Measurements from ENCODE around the gene RFPL1.
"Not testable (repeated sequence)": the region's sequence is repeated elsewhere in the genome, so short reads cannot be mapped to it uniquely, and the experiment has no call there.

The RFPL1 gene

DNA sequence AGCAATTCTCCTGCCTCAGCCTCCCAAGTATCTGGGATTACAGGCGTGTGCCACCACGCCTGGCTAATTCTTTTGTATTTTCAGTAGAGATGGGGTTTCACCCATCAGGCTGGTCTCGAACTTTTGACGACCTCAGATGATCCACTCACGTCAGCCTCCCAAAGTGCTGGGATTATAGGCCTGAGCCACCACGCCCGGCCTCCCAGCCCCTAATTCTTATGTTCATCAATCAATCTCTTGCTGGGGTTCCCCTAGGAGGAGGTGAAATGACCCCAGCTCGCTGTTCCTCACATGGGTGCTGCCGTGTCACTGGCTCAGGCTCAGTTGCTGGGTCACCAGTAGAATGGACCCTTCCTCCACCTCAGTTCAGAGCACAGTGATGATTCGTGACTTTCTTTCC lies at the start of gene RFPL1:
TSS of gene RFPL1 (plus strand) at position 301 of the 400 bp plus-strand sequence.
- DNase-seq; in situ Hi-C loops (cut with MboI; ENCODE audit: low pct_unique_long_range_greater_than_20kb, low sequenced_read_pairs): not testable (repeated sequence)

DNA sequence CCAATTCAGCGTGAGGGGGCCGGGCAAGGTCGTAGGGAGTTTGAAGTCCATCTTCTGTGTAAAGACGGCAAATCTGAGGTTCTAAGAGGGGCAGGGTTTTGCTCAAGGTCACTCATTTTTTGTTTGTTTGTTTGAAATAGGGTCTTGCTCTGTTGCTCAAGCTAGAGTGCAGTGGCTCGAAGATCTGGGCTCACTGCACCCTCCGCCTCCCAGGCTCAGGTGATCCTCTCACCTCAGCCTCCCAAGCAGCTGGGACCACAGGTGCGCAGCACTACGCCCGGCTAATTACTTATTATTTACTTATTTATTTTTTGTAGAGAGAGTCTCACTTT lies 49.7 kb upstream of the RFPL1 start:
- no peak for DNase-seq
- in situ Hi-C loops (cut with MboI; ENCODE audit: low pct_unique_long_range_greater_than_20kb, low sequenced_read_pairs) = no loop called here

- in situ Hi-C loops (cut with MboI; ENCODE audit: low pct_unique_long_range_greater_than_20kb, low sequenced_read_pairs) = no loop called here
- DNase-seq = no peak
Observed at GRCh38 chr22:29390270-29390669, 48.1 kb upstream of the RFPL1 start.

DNA sequence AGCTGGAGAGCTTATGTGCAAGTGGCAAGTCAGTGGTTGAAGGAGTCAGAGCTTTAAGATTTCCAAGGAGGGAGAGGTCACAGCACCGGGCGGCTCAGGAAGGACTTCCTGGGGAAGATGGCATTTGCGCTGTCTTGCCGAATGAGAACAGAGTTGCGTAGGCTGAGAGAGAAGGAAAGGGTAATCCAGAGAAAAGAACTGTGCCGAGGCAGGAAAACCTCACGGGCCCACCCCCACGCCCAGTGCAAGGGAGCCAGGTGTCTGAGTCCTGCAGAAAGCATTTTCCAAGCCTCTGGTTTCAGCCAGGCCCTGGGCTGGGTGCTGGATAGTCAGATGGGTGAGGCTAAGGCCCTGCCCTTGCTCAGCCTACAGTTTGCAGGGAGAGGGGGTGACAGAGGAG lies 46.8 kb upstream of the RFPL1 start:
- no peak for DNase-seq
- in situ Hi-C loops (cut with MboI; ENCODE audit: low pct_unique_long_range_greater_than_20kb, low sequenced_read_pairs) = no loop called here

DNA sequence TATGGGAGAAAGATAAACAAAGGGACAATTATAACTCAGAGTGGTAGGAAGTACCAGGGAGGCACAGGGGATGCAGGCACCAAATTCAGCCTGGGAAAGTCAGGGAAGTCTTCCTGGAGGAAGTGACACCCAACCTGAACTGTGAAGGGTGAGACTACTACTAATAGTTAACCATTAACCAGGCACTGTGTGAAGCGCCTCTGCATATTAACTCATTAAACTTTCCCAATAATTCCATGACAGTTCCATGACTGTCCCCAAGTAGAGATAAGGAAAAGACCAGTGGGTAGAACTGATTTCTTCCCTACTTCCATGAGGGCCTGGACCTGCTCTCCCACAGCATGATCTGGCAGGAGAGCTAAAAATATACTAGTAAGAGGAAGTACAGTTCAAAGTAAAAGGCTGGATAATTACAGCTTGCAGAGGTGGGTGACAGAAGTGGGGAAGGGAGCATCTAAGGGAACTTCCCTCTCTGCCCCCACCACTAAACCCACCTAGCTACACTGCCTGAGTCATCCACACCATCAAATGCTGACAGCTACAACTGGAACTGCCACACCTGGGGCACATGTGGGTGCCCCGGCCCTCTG lies 45.3 kb upstream of the RFPL1 start:
- in situ Hi-C loops (cut with MboI; ENCODE audit: low pct_unique_long_range_greater_than_20kb, low sequenced_read_pairs) = no loop called here

DNA sequence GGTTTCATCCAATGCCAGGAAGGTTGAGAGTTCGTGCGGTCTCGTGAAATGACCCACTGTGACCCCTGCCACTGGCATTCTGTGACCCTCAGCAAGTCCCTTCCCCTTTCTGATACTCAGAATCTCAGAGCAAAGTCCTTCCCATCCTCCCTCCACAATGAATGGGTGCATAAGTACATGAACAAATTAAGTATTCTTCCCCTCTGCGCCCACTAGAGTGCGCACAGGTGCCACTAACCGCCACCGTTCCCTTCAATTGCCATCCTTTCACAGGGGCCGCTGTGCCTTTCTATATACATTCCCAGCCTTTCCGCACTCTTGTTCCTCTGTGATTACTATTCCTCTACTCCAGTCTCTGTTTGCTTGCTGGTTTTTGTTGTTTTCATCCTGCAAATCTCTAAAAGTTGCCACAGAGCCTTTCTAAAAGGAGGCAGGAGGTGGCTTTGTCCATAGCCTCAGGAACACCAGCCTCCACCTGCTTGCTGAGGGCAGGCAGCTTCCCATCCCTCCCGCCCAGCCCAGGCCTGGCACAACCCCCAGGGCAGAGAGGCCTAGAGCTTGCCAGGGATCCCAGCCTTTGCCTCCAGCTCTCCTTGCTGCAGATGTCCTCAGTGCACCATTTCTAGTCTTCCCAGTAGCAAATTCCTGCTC lies 43.3 kb upstream of the RFPL1 start:
- in situ Hi-C loops (cut with MboI; ENCODE audit: low pct_unique_long_range_greater_than_20kb, low sequenced_read_pairs) = no loop called here
- peak; percentile 88 for DNase-seq

More for the DNA sequence above, 45.3 kb upstream of the RFPL1 start:
- DNase-seq = peak; percentile 84

DNA sequence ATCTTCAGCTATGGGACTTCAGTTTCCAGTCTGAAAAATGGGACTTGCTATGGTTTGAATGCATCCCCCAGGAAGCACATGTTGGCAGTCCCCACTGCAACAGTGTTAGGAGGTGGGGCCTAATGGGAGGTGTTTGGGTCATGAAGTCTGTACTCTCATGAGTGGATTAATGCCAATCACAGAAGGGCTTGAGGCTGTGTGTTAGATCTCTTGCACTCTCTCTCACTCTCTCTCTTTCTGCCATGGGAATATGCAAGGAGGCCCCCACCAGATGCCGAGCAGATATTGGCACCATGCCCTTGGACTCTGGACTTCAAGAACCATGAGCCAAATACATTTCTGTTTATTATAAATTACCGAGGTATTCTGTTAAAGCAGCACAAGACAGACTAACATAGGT lies 42.3 kb upstream of the RFPL1 start:
- DNase-seq = no peak
- in situ Hi-C loops (cut with MboI; ENCODE audit: low pct_unique_long_range_greater_than_20kb, low sequenced_read_pairs) = no loop called here

GRCh38 chr22:29397791-29398190 lies 40.6 kb upstream of the RFPL1 start:
- DNase-seq = no peak
- in situ Hi-C loops (cut with MboI; ENCODE audit: low pct_unique_long_range_greater_than_20kb, low sequenced_read_pairs) = no loop called here

DNA sequence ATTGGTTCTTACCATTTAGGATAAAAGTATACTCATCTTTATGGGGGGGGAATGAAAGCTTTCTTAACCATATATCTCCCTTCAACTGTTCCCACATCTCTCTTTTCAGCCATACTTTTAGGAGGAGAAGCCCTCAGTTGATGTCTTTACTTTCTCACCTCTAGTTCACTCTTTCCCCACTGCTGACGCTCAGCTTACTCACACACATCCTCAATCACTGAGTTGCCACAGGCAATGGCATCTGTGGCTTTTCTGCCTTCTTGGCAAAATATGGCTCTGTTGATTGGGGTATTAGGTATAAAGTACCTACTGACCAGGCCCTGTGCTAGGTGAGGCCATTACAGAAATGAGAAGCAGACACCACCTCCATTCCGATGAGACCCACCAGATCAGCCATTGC lies 37.8 kb upstream of the RFPL1 start:
- in situ Hi-C loops (cut with MboI; ENCODE audit: low pct_unique_long_range_greater_than_20kb, low sequenced_read_pairs) = no loop called here
- no peak for DNase-seq

- DNase-seq; in situ Hi-C loops (cut with MboI; ENCODE audit: low pct_unique_long_range_greater_than_20kb, low sequenced_read_pairs): not testable (repeated sequence)
Observed at GRCh38 chr22:29401538-29401937, 36.8 kb upstream of the RFPL1 start.

DNA sequence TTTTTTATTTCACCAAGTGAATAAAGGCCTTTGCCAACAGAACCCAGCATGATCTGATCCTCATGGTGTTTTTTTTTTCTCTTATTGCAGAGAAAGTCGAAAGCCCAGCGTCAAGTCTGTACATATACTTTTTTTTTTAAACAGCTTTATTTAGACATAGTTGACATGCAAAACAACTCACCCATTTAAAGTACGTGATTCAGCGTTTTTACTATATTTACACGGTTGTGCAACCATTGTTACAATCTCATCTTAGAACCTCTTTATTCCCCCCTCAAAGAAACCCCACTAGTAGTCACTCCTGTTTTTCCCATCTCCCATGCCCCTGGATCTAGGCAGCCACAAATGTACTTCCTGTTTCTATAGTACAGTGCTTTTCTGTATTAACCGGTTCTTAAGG lies 29.4 kb upstream of the RFPL1 start:
- in situ Hi-C loops (cut with MboI; ENCODE audit: low pct_unique_long_range_greater_than_20kb, low sequenced_read_pairs) = no loop called here

GRCh38 chr22:29411569-29412211 lies 26.7 kb upstream of the RFPL1 start:
- in situ Hi-C loops (cut with MboI; ENCODE audit: low pct_unique_long_range_greater_than_20kb, low sequenced_read_pairs) = not testable (repeated sequence)
- peak; percentile 21 for DNase-seq

More for the DNA sequence above, 29.4 kb upstream of the RFPL1 start:
- DNase-seq = no peak

- DNase-seq = peak; percentile 65
- in situ Hi-C loops (cut with MboI; ENCODE audit: low pct_unique_long_range_greater_than_20kb, low sequenced_read_pairs) = not testable (repeated sequence)
Observed at GRCh38 chr22:29412772-29413171, 25.6 kb upstream of the RFPL1 start.

- in situ Hi-C loops (cut with MboI; ENCODE audit: low pct_unique_long_range_greater_than_20kb, low sequenced_read_pairs) = not testable (repeated sequence)
- peak; percentile 38 for DNase-seq
Observed at GRCh38 chr22:29414951-29415591, 23.3 kb upstream of the RFPL1 start.

DNA sequence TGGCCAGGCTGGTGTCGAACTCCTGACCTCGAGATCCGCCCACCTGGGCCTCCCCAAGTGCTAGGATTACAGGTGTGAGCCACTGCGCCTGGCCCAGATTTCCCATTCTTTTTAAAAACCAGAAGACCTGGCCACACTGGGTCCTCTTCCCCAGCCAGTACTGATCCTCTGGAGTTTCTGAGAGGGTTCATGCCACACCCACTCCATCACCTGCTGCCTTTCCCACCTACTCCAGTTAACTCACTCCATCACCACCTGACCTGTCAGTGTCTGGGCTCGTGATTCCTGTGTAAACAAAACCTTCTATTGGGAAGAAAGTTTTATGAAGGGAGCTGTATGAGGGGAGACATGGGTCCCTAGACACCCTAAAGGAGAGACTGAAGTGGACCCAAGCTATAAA lies 19.7 kb upstream of the RFPL1 start:
- DNase-seq; in situ Hi-C loops (cut with MboI; ENCODE audit: low pct_unique_long_range_greater_than_20kb, low sequenced_read_pairs): not testable (repeated sequence)

DNA sequence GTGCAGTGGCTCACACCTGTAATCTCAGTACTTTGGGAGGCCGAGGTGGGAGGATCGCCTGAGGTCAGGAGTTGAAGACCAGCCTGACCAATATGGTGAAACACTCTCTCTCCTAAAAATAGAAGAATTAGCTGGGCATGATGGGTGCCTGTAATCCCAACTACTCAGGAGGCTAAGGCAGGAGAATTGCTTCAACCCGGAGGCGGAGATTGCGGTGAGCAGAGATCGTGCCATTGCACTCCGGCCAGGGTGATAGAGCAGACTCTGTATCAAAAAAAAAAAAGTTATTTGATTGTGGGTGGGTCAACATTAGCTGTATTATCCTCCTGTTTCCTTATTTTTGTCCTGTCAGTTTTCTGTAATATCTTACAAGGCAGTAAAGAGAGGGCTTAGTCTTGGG lies 11.9 kb upstream of the RFPL1 start:
- DNase-seq = no peak
- in situ Hi-C loops (cut with MboI; ENCODE audit: low pct_unique_long_range_greater_than_20kb, low sequenced_read_pairs) = no loop called here

DNA sequence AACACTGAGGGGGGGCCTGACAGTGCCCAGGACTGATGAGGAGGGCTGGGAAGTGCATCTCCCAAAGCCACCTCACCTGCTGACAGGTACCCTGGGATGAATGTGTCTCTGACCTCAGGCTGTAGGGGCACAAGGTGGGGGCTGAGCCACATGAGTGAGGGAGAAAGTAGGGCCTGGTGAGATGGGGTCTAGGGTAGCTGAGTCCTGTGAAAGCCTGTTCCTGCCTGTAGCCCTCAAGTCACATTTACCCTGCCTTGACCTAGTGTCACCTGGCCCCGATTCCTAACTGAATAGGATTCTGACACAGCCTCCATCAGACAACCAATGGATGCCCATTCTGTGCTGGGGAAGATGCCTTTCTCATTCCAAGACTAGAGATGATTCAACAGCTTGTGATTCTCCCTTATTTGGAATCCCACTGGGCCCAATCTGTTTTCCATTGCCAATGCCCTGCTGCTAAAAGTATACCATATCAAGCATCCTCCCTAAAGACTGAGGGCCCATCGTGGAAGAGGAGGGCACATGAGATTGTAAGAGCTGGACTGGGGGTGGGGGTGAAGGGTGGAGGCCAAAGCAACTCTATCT lies 11.1 kb upstream of the RFPL1 start:
- in situ Hi-C loops (cut with MboI; ENCODE audit: low pct_unique_long_range_greater_than_20kb, low sequenced_read_pairs) = no loop called here
- no peak for DNase-seq

- no peak for DNase-seq
- in situ Hi-C loops (cut with MboI; ENCODE audit: low pct_unique_long_range_greater_than_20kb, low sequenced_read_pairs) = no loop called here
Observed at GRCh38 chr22:29431986-29432385, 6.4 kb upstream of the RFPL1 start.

DNA sequence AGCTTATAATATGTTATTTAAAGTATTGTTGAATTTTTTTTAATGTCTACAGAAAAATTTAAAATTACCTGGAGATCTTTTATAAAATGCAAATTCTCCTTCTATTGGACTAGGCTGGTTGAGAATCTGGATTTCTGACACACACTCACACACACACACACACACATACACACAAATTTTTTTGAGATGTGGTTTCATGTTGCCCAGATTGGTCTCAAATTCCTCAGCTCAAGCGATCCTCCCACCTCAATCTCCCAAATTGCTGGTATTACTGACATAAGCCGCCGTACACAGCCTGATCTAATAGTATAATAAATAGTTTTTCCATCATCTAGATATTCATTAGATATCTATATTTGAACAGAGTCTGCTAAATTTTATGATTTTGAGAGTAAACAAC lies 4.5 kb upstream of the RFPL1 start:
- DNase-seq = no peak
- in situ Hi-C loops (cut with MboI; ENCODE audit: low pct_unique_long_range_greater_than_20kb, low sequenced_read_pairs) = no loop called here

GRCh38 chr22:29434288-29434687 lies 4.1 kb upstream of the RFPL1 start:
- in situ Hi-C loops (cut with MboI; ENCODE audit: low pct_unique_long_range_greater_than_20kb, low sequenced_read_pairs) = no loop called here

More at GRCh38 chr22:29434288-29434687, 4.1 kb upstream of the RFPL1 start:
- no peak for DNase-seq

Measured in KBM-7 (cell line).